ENCODE data around the gene USP7. TPM values are rescaled to one million over a fixed set of nuclear protein-coding genes. Genes with fewer than 3 reads are reported as not detected.
"Not testable (repeated sequence)": the region's sequence is repeated elsewhere in the genome, so short reads cannot be mapped to it uniquely, and the experiment has no call there.

USP7 gene
- total RNA-seq, 1 donor from 2014 or later = 136 TPM

GRCh38 chr16:8847145-8847544, 116.6 kb downstream of the USP7 start:
- Mint-ChIP-seq H3K4me3 (no peak overlapping the region), H3K36me3 (peaks cover 38% of the 10 kb centered on the region), H3K4me1 (peaks cover 3% of the 10 kb centered on the region), H3K27me3 (ENCODE audit: low read depth) (no peaks in the 10 kb centered on the region), H3K27ac (no peak overlapping the region), H3K9me3 (no peaks in the 10 kb centered on the region)
- no peak for TF ChIP-seq CTCF (IDR thresholded peaks at IDR 0.05; ENCODE audit: unreplicated experiment)
- no peak for DNase-seq (ENCODE audit: low spot score in 2 of 2, unreplicated experiment in 2 of 2)

DNA sequence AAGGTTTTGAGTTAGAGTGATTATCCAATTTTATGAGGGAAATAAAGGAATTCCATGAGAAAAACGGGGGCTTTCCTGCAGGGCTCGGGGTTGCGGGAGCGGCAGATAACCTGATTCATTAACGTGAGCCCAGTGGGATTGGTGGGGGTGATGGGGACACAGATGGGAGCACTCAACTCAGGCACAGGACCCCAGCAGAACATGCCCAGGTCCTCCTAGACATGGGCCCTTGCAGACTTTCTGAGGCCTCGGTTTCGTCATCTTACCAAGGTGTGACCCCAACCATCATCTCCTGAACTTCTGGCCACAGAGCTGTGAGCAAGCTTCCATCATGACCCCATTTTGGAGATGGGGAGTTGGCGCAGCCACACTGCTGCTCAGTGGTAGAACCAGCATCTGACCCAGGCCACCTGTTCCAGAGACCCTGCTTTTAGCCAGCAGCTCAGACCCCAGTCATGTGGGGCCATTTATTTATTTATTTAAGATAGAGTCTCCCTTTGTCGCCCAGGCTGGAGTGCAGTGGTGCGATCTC, 117.2 kb downstream of the USP7 start:
- Mint-ChIP-seq H3K4me1 (peaks cover 5% of the 10 kb centered on the region), H3K4me3 (no peak overlapping the region), H3K36me3 (peaks cover 37% of the 10 kb centered on the region), H3K9me3 (no peaks in the 10 kb centered on the region), H3K27me3 (ENCODE audit: low read depth) (no peaks in the 10 kb centered on the region), H3K27ac (no peak overlapping the region)
- DNase-seq (ENCODE audit: low spot score in 2 of 2, unreplicated experiment in 2 of 2) = no peak
- no peak for TF ChIP-seq CTCF (IDR thresholded peaks at IDR 0.05; ENCODE audit: unreplicated experiment)

GRCh38 chr16:8845699-8846298, 117.9 kb downstream of the USP7 start:
- DNase-seq (ENCODE audit: low spot score in 2 of 2, unreplicated experiment in 2 of 2) = no peak
- no peaks in the 10 kb centered on the region for H3K9me3 Mint-ChIP-seq
- no peaks in the 10 kb centered on the region for H3K27me3 Mint-ChIP-seq (ENCODE audit: low read depth)
- no peak for TF ChIP-seq CTCF (IDR thresholded peaks at IDR 0.05; ENCODE audit: unreplicated experiment)
- peaks cover 34% of the 10 kb centered on the region for H3K36me3 Mint-ChIP-seq
- no peak overlapping the region for H3K4me3 Mint-ChIP-seq
- H3K27ac Mint-ChIP-seq = no peak overlapping the region
- H3K4me1 Mint-ChIP-seq = peaks cover 5% of the 10 kb centered on the region

DNA sequence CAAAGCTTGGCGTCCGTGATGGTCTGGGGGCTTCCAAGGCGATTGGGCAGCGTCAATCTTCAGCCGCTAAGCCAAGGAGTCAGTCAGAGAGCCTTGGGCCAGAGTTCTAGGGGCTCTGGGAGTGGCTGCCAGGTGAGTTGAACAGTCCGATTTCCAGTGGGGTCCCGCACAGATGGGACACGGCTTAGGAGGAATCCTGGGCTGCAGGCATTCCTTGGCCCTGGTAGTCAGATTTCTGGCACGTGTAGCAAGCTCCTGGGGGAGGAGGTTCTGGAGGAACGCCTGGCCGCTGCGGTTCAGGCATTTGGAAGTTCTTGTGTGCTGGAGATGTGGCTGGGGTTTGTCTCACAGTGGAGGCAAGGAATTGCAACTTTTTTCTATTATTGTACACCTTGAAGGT, 120.4 kb downstream of the USP7 start:
- not testable (repeated sequence) for H3K27ac Mint-ChIP-seq; H3K4me3 Mint-ChIP-seq; H3K4me1 Mint-ChIP-seq; H3K27me3 Mint-ChIP-seq (ENCODE audit: low read depth); H3K9me3 Mint-ChIP-seq; DNase-seq (ENCODE audit: low spot score in 2 of 2, unreplicated experiment in 2 of 2)
- H3K36me3 Mint-ChIP-seq = peaks cover 26% of the 10 kb centered on the region

Other genes with a start within 250 kb of the USP7 start
- 11.2 to 12.8 TPM (median 11.9 TPM) in 3 replicates for gene TMEM186, start 166.3 kb downstream of the USP7 start, total RNA-seq
- 41.3 to 41.7 TPM (median 41.4 TPM) in 3 replicates for gene PMM2, start 166.1 kb downstream of the USP7 start, total RNA-seq
- gene CARHSP1, start 94.9 kb downstream of the USP7 start, total RNA-seq = 78.6 to 84.2 TPM (median 80.3 TPM) in 3 replicates
- not detected in 3 replicates for gene LITAFD, start 81.6 kb downstream of the USP7 start, total RNA-seq
- gene HAPSTR1, start 127.7 kb upstream of the USP7 start, total RNA-seq = 76.7 to 80.6 TPM (median 78.9 TPM) in 3 replicates